ENCODE results near the gene CPPED1.

GRCh38 chr16:12769525-12769924 is 34.2 kb downstream of the CPPED1 start:
- TF ChIP-seq ZNF274 (IDR thresholded peaks at IDR 0.05; ENCODE audit: low read depth, low read length), result no peak
- no peak for TF ChIP-seq YY1 (IDR thresholded peaks at IDR 0.05; ENCODE audit: insufficient read depth, insufficient read length)
- no peak for TF ChIP-seq SUZ12 (IDR thresholded peaks at IDR 0.05; ENCODE audit: extremely low read depth, insufficient read depth, insufficient read length)
